ENCODE measurements around the gene SLC39A8.

DNA sequence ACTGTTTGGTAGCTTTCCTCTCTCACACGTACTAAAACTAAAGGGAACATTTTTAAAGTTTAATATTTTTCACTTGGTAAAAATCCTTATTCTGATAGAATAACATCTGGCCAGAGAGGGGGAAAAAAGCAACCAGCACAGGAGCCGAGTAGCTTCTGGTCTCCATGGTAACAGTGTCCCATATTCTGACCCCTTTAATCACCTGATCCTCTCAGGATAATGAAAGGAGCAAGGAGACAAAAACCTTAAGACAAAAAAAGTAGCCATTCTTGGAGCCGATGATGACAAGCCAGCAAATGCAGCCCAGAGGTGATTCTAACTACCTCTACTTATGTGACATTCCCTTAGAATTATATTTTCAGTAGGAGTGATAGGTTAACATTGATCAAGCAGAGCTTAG lies 126.6 kb downstream of the SLC39A8 start:
- TF ChIP-seq POLR2A (IDR thresholded peaks at IDR 0.05; ENCODE audit: low read depth, low read length) (no peak), POLR2AphosphoS5 (IDR thresholded peaks at IDR 0.05; ENCODE audit: low read depth, low read length) (no peak)
